ENCODE measurements around the gene PCDHGA7.
"Not testable (repeated sequence)": the region's sequence is repeated elsewhere in the genome, so short reads cannot be mapped to it uniquely, and the experiment has no call there.

Gene PCDHGA7

GRCh38 chr5:141366016-141366896 lies 16.3 kb upstream of the PCDHGA7 start:
- no peak for DNase-seq

- peak; percentile 8 to 15 for DNase-seq
Measured at GRCh38 chr5:141369994-141370848, 12.3 kb upstream of the PCDHGA7 start, which contains the start of gene PCDHGB3. TSS of gene PCDHGB3 (plus strand) at chr5:141370242. CDS start at chr5:141370395, 153 bp downstream.

- no peak for DNase-seq
Measured at GRCh38 chr5:141371572-141372475, 10.7 kb upstream of the PCDHGA7 start.

- DNase-seq: no peak
Measured at GRCh38 chr5:141373673-141374317, 8.7 kb upstream of the PCDHGA7 start, which contains the start of gene PCDHGA6. TSS of gene PCDHGA6 (plus strand) at chr5:141373891. CDS start at chr5:141374084, 193 bp downstream.

- no peak for DNase-seq
Measured at GRCh38 chr5:141374627-141375026, 7.9 kb upstream of the PCDHGA7 start.

GRCh38 chr5:141375444-141376155 lies 6.9 kb upstream of the PCDHGA7 start:
- not testable (repeated sequence) for DNase-seq

- no peak for DNase-seq
Measured at GRCh38 chr5:141383345-141383744, 803 bp downstream of the PCDHGA7 start.

- no peak for DNase-seq
Measured at GRCh38 chr5:141384471-141385267, 2.1 kb downstream of the PCDHGA7 start.

GRCh38 chr5:141387557-141388311 lies 5.2 kb downstream of the PCDHGA7 start, which contains the start of gene PCDHGB4:
TSS of gene PCDHGB4 (plus strand) at chr5:141387698. CDS start at chr5:141387885, 187 bp downstream.
- DNase-seq: peak in 1 of 2 experiments; percentile 16

- no peak for DNase-seq
Measured at GRCh38 chr5:141388661-141389060, 6.1 kb downstream of the PCDHGA7 start.

GRCh38 chr5:141389153-141390042 lies 6.9 kb downstream of the PCDHGA7 start:
- no peak for DNase-seq

- no peak for DNase-seq
Measured at GRCh38 chr5:141392429-141393198, 10.1 kb downstream of the PCDHGA7 start, which contains the start of gene PCDHGA8. TSS of gene PCDHGA8 (plus strand) at chr5:141392633. CDS start at chr5:141392814, 181 bp downstream.

- DNase-seq: no peak
Measured at GRCh38 chr5:141393267-141393666, 10.7 kb downstream of the PCDHGA7 start.

- DNase-seq: not testable (repeated sequence)
Measured at GRCh38 chr5:141394401-141395187, 12.1 kb downstream of the PCDHGA7 start.

- peak in 1 of 2 experiments; percentile 34 for DNase-seq
Measured at GRCh38 chr5:141397756-141398551, 15.4 kb downstream of the PCDHGA7 start, which contains the start of gene PCDHGB5. TSS of gene PCDHGB5 (plus strand) at chr5:141397947. CDS start at chr5:141398128, 181 bp downstream.
